ENCODE measurements around the gene IGF2. TPM values are rescaled to one million over a fixed set of nuclear protein-coding genes. Genes with fewer than 3 reads are reported as not detected.

Gene IGF2
- total RNA-seq, 1 experiment from 2014 or later, result 1.5 TPM

GRCh38 chr11:2129308-2129698 lies 9.9 kb downstream of the IGF2 start:
- TF ChIP-seq TP53 (CRISPR knock-in tag; IDR thresholded peaks at IDR 0.05) (no peak), CREM (CRISPR knock-in tag; IDR thresholded peaks at IDR 0.05) (no peak), ZNF317 (CRISPR knock-in tag; IDR thresholded peaks at IDR 0.05; ENCODE audit: borderline replicate concordance, low read depth) (no peak), HMGXB4 (CRISPR knock-in tag; IDR thresholded peaks at IDR 0.05) (no peak), ATF3 (CRISPR knock-in tag; conservative IDR thresholded peaks at IDR 0.05) (no peak), NR2C2 (CRISPR knock-in tag; IDR thresholded peaks at IDR 0.05) (no peak), ZNF232 (CRISPR knock-in tag; IDR thresholded peaks at IDR 0.05) (no peak), ATF2 (CRISPR knock-in tag; IDR thresholded peaks at IDR 0.05; ENCODE audit: borderline replicate concordance, low read depth) (no peak), ZNF671 (CRISPR knock-in tag; IDR thresholded peaks at IDR 0.05) (no peak), ATF1 (CRISPR knock-in tag; IDR thresholded peaks at IDR 0.05) (no peak), EMX1 (CRISPR knock-in tag; IDR thresholded peaks at IDR 0.05) (no peak), ZNF121 (CRISPR knock-in tag; IDR thresholded peaks at IDR 0.05) (no peak), ZNF219 (CRISPR knock-in tag; IDR thresholded peaks at IDR 0.05; ENCODE audit: borderline replicate concordance) (no peak), ARID4B (CRISPR knock-in tag; IDR thresholded peaks at IDR 0.05; ENCODE audit: borderline replicate concordance) (no peak), SMAD4 (CRISPR knock-in tag; IDR thresholded peaks at IDR 0.05) (no peak), USF2 (CRISPR knock-in tag; IDR thresholded peaks at IDR 0.05) (no peak)
- TF ChIP-seq, protein P1, sequence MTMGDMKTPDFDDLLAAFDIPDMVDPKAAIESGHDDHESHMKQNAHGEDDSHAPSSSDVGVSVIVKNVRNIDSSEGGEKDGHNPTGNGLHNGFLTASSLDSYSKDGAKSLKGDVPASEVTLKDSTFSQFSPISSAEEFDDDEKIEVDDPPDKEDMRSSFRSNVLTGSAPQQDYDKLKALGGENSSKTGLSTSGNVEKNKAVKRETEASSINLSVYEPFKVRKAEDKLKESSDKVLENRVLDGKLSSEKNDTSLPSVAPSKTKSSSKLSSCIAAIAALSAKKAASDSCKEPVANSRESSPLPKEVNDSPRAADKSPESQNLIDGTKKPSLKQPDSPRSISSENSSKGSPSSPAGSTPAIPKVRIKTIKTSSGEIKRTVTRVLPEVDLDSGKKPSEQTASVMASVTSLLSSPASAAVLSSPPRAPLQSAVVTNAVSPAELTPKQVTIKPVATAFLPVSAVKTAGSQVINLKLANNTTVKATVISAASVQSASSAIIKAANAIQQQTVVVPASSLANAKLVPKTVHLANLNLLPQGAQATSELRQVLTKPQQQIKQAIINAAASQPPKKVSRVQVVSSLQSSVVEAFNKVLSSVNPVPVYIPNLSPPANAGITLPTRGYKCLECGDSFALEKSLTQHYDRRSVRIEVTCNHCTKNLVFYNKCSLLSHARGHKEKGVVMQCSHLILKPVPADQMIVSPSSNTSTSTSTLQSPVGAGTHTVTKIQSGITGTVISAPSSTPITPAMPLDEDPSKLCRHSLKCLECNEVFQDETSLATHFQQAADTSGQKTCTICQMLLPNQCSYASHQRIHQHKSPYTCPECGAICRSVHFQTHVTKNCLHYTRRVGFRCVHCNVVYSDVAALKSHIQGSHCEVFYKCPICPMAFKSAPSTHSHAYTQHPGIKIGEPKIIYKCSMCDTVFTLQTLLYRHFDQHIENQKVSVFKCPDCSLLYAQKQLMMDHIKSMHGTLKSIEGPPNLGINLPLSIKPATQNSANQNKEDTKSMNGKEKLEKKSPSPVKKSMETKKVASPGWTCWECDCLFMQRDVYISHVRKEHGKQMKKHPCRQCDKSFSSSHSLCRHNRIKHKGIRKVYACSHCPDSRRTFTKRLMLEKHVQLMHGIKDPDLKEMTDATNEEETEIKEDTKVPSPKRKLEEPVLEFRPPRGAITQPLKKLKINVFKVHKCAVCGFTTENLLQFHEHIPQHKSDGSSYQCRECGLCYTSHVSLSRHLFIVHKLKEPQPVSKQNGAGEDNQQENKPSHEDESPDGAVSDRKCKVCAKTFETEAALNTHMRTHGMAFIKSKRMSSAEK (CRISPR knock-in tag; IDR thresholded peaks at IDR 0.05; ENCODE audit: borderline replicate concordance), result no peak
- TF ChIP-seq, protein P2, sequence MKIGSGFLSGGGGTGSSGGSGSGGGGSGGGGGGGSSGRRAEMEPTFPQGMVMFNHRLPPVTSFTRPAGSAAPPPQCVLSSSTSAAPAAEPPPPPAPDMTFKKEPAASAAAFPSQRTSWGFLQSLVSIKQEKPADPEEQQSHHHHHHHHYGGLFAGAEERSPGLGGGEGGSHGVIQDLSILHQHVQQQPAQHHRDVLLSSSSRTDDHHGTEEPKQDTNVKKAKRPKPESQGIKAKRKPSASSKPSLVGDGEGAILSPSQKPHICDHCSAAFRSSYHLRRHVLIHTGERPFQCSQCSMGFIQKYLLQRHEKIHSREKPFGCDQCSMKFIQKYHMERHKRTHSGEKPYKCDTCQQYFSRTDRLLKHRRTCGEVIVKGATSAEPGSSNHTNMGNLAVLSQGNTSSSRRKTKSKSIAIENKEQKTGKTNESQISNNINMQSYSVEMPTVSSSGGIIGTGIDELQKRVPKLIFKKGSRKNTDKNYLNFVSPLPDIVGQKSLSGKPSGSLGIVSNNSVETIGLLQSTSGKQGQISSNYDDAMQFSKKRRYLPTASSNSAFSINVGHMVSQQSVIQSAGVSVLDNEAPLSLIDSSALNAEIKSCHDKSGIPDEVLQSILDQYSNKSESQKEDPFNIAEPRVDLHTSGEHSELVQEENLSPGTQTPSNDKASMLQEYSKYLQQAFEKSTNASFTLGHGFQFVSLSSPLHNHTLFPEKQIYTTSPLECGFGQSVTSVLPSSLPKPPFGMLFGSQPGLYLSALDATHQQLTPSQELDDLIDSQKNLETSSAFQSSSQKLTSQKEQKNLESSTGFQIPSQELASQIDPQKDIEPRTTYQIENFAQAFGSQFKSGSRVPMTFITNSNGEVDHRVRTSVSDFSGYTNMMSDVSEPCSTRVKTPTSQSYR (CRISPR knock-in tag; IDR thresholded peaks at IDR 0.05), result no peak
- no peak overlapping the region for H3K27ac Mint-ChIP-seq
- DNase-seq (ENCODE audit: low spot score), result no peak
- H3K4me3 Mint-ChIP-seq, result no peak overlapping the region
- H3K36me3 Mint-ChIP-seq, result no peaks in the 10 kb centered on the region
- peaks cover 5% of the 10 kb centered on the region; the same call in 1 of the 2 replicates for H3K9me3 Mint-ChIP-seq
- peaks cover 28% of the 10 kb centered on the region for H3K27me3 Mint-ChIP-seq (ENCODE audit: low read depth)
- POLR2A ChIA-PET, result no interaction called here
- no peaks in the 10 kb centered on the region for H3K4me1 Mint-ChIP-seq
- CTCF ChIA-PET, result interaction anchor here (1.1 to 1.2 kb wide), 3 partner anchors 18 to 92 kb away, joined by 3 to 5 read pairs (median 4); no protein-coding TSS in a partner anchor
- ATAC-seq, result no peak
